Endothelial cell of umbilical vein (primary cell): ENCODE measurements around the gene HDAC7. TPM values are rescaled to one million over a fixed set of nuclear protein-coding genes. Genes with fewer than 3 reads are reported as not detected.
A peak's percentile ranks its signal among the peaks of the same experiment; 100 is the strongest.

Experiments
- BruUV-seq: library from RNA; stranded (reverse); fragments of 400-500 nt; replicated peaks from 2 replicates; lab custom pipeline; 2021; lab: Mats Ljungman, UMichigan
- CTCF ChIA-PET: fragments of 300-600, 350-600 bp; sonication (Branson Sonifier 250); formaldehyde crosslinking; loops from one replicate; lab custom pipeline; 2021; ENCODE audit warnings: antibody characterized with exemption, inconsistent platforms; lab: Charles Lee
- POLR2A ChIA-PET: fragments of 300-600, 350-600 bp; sonication (Branson Sonifier 250); formaldehyde crosslinking; loops from one replicate; lab custom pipeline; 2021; ENCODE audit warnings: antibody characterized with exemption, inconsistent platforms; lab: Charles Lee
- DNase-seq: peaks from one replicate; pipeline ENCODE4 v3.0.0-alpha.2; 2011; ENCODE audit warnings: low read depth, low spot score
- FAIRE-seq: peaks from 2 replicates; lab custom pipeline; 2011; peaks lifted over from hg19 to GRCh38; lab: Jason Lieb, UNC
- H2AFZ ChIP-seq: 2 replicates; pipeline ENCODE4 v1.6.0; 2012; ENCODE audit warnings: low read depth, low read length, control low read depth, inconsistent platforms
- H3K27ac ChIP-seq: 2 replicates; pipeline ENCODE4 v1.5.1; 2011; ENCODE audit warnings: low read depth, mild to moderate bottlenecking, control low read depth, low read length, moderate library complexity; ENCODE audit not compliant: insufficient read depth
- H3K27me3 ChIP-seq, 2 experiments: 2 replicates each; pipeline versions ENCODE4 v1.6.0 to v1.6.1; 2011; ENCODE audit warnings: low read length in 2 of 2, mixed read lengths in 1 of 2; ENCODE audit not compliant: control insufficient read depth in 2 of 2, insufficient read depth in 2 of 2
- H3K36me3 ChIP-seq, 2 experiments: 2 replicates in 1 of 2; 3 replicates in 1 of 2; pipeline ENCODE4 v1.5.1; 2011; ENCODE audit warnings: low read length in 2 of 2, mild to moderate bottlenecking in 1 of 2, moderate library complexity in 1 of 2; ENCODE audit not compliant: control insufficient read depth in 2 of 2, insufficient read depth in 2 of 2; ENCODE audit errors: extremely low read depth in 1 of 2
- H3K4me1 ChIP-seq: 3 replicates; pipeline ENCODE4 v1.5.1; 2011; ENCODE audit warnings: mild to moderate bottlenecking, low read length; ENCODE audit not compliant: control insufficient read depth, insufficient read depth; ENCODE audit errors: extremely low read depth
- H3K4me2 ChIP-seq: 2 replicates; pipeline ENCODE4 v1.6.1; 2011; ENCODE audit warnings: low read length, control low read depth, mixed read lengths; ENCODE audit not compliant: insufficient read depth
- H3K4me3 ChIP-seq, 3 experiments: fragments of 200-600 bp in 1 of 3; sonication (generic), shearing (Covaris generic) in 1 of 3; replicated peaks in 1 of 3; 2 replicates each; pipeline ENCODE4 v1.5.1; 2011 to 2016; ENCODE audit warnings: control low read depth in 3 of 3, low read length in 3 of 3, mild to moderate bottlenecking in 2 of 3, inconsistent platforms in 1 of 3, low read depth in 1 of 3, moderate library complexity in 1 of 3; ENCODE audit not compliant: insufficient read depth in 1 of 3
- H3K79me2 ChIP-seq: 2 replicates; pipeline ENCODE4 v1.6.0; 2012; ENCODE audit warnings: low read length, inconsistent platforms; ENCODE audit not compliant: control insufficient read depth, insufficient read depth
- H3K9ac ChIP-seq: replicated peaks from 2 replicates; pipeline ENCODE3; 2011; ENCODE audit warnings: low read length, control low read depth; ENCODE audit not compliant: insufficient read depth; ENCODE audit errors: extremely low read depth
- H3K9me1 ChIP-seq: replicated peaks from 3 replicates; pipeline ENCODE4 v1.6.0; 2011; ENCODE audit warnings: mild to moderate bottlenecking, low read length; ENCODE audit not compliant: control insufficient read depth, insufficient read depth; ENCODE audit errors: extremely low read depth
- H3K9me3 ChIP-seq: replicated peaks from 2 replicates; pipeline ENCODE4 v1.5.1; 2012; ENCODE audit warnings: low read length, inconsistent platforms; ENCODE audit not compliant: control insufficient read depth, insufficient read depth
- H4K20me1 ChIP-seq: replicated peaks from 2 replicates; pipeline ENCODE3; 2011; ENCODE audit warnings: mild to moderate bottlenecking, low read length; ENCODE audit not compliant: control insufficient read depth, insufficient read depth; ENCODE audit errors: extremely low read depth
- FOS ChIP-seq: IDR thresholded peaks from 2 replicates; pipeline ENCODE4 v1.6.1; 2011; ENCODE audit warnings: mild to moderate bottlenecking, low read length, moderate library complexity, borderline replicate concordance; ENCODE audit not compliant: insufficient read depth
- JUN ChIP-seq: IDR thresholded peaks from 2 replicates; pipeline ENCODE4 v1.6.1; 2011; ENCODE audit warnings: borderline replicate concordance, low read depth; ENCODE audit not compliant: insufficient read length, insufficient read depth
- MYC ChIP-seq: IDR thresholded peaks from one replicate; pipeline ENCODE4 v1.6.1; 2011; ENCODE audit warnings: mild to moderate bottlenecking, low read depth, low read length
- POLR2A ChIP-seq: IDR thresholded peaks from 2 replicates; pipeline ENCODE4 v1.6.1; 2012; ENCODE audit warnings: low read depth, mild to moderate bottlenecking, control low read depth, low read length
- dilution Hi-C: fragments of 300-500 bp; cut with MboI; formaldehyde crosslinking; loops from one replicate; pipeline ENCODE4 v1.15.0; 2019; ENCODE audit warnings: low sequenced_read_pairs; ENCODE audit not compliant: extremely low pct_ligation_motif_present
- intact Hi-C: fragments of 100-400 bp; cut with micrococcal nuclease; formaldehyde crosslinking; loops from one replicate; pipeline ENCODE4 v1.10.0; 2022
- polyA plus RNA-seq, 4 experiments: library from polyadenylated mRNA; depleted of rRNA in 3 of 4; stranded (reverse) in 3 of 4; unstranded in 1 of 4; fragments of >200 nt; gene quantifications; 2 replicates each; pipeline versions ENCODE4 v1.2.1 to v1.2.3, GENCODE V29; 2011 to 2012; ENCODE audit warnings: missing spikeins in 1 of 4
- total RNA-seq: library from RNA; stranded (reverse); gene quantifications from 2 replicates; pipeline ENCODE4 v1.2.3, GENCODE V29; 2021

The HDAC7 gene
- total and polyA plus RNA-seq, 2 donors (not counting 3 experiments of a cell fraction or from before 2014, with no cell fraction given), result 119 to 249 TPM

DNA sequence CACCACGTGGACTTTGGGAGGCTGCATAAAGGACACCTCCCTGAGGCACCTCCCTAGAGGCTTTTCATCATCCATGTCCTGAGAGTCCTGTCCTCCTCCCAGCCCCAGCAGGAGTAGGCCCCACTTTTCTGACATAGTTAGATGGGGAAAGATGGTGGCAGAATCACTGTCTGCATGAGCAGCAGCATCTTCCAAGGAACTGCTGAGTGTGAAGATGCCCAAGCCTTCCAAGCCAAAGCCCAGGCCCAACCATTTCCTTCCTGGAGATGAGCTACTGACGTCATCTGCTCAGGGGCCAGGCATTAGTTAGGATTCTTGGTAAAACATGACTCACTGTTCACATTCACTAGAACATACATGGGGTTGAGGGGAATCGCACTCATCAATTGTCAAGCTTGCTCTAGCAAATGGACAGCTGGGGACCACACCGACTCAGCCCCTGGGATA is 47.8 kb upstream of the HDAC7 start:
- peaks cover 6% of the 10 kb centered on the region for H3K4me1 ChIP-seq
- no peak overlapping the region for H3K4me3 ChIP-seq
- ChIA-PET CTCF (interaction anchor here (1.0 to 1.8 kb wide), 6 partner anchors 18 to 751 kb away, joined by 3 to 8 read pairs (median 4); partner anchors contain the start of genes TMEM106C and VDR), POLR2A (no interaction called here)
- DNase-seq (peak; percentile 63), FAIRE-seq (no peak)
- no peaks in the 10 kb centered on the region for H3K36me3 ChIP-seq
- H4K20me1 ChIP-seq, result no peaks in the 10 kb centered on the region
- H3K9me3 ChIP-seq, result no peaks in the 10 kb centered on the region
- intact Hi-C loops (no loop called here), dilution Hi-C loops (no loop called here)
- H3K79me2 ChIP-seq, result no peaks in the 10 kb centered on the region
- no peak overlapping the region for H3K4me2 ChIP-seq
- no peak overlapping the region for H3K9ac ChIP-seq
- no peaks in the 10 kb centered on the region for H3K27me3 ChIP-seq
- no peaks in the 10 kb centered on the region for H3K9me1 ChIP-seq
- TF ChIP-seq POLR2A, result no peak
- peak; percentile 77 for TF ChIP-seq JUN
- TF ChIP-seq FOS, result peak; percentile 67
- H3K27ac ChIP-seq, result no peak overlapping the region
- BruUV-seq, result no TSS peak
- no peak overlapping the region for H2AFZ ChIP-seq

DNA sequence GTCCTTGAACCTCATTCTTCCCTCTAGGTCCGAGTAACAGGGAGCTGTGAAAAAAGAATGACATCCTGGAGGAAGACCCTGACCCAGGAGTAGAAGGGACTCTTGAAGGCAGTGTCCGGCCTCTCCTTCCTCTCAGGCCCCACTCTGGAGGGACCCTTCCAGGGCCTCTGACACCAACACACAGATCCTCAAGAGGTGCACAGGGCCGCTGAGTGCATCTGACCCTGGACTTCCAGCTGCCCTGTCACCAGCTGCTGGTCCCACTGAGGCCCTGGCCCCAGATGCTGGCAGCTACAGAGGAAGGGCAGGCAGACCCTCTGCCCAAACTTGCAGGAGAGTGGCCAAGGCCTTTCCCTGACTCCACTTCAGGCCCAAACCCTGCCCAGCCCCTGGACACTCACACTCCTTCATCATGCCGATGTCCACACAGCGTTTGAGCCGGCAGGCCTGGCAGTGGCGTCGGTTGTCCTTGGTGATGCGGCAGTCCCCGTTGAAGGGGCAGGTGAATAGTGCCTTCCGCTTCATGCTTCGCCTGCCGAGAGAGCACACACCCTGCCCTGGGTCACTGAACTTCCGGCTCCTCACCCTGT is 45.0 kb upstream of the HDAC7 start:
- H3K9me1 ChIP-seq, result no peaks in the 10 kb centered on the region
- FAIRE-seq, result no peak
- no peaks in the 10 kb centered on the region for H3K27me3 ChIP-seq
- intact Hi-C loops (no loop called here), dilution Hi-C loops (no loop called here)
- no peak overlapping the region for H3K27ac ChIP-seq
- no peaks in the 10 kb centered on the region for H4K20me1 ChIP-seq
- peaks cover 6% of the 10 kb centered on the region for H3K4me1 ChIP-seq
- DNase-seq, result no peak
- no peak overlapping the region for H3K4me2 ChIP-seq
- H3K9me3 ChIP-seq, result no peaks in the 10 kb centered on the region
- no peak for TF ChIP-seq MYC
- H2AFZ ChIP-seq, result no peak overlapping the region
- no peak overlapping the region for H3K9ac ChIP-seq
- POLR2A ChIA-PET, result no interaction called here
- H3K4me3 ChIP-seq, result no peak overlapping the region
- H3K36me3 ChIP-seq, result no peaks in the 10 kb centered on the region
- CTCF ChIA-PET, result no interaction called here
- no peaks in the 10 kb centered on the region for H3K79me2 ChIP-seq
- BruUV-seq, result no TSS peak
